Uterus (tissue), 4 donors: Measurements from ENCODE around the gene ARL10. TPM values are rescaled to one million over a fixed set of nuclear protein-coding genes. Genes with fewer than 3 reads are reported as not detected.

Experiments used
- DNase-seq, 2 donors: peaks; one replicate each; pipeline ENCODE4 v3.0.0-alpha.2; 2019 to 2020
- H3K27ac ChIP-seq, 2 donors: fragments of 200-600 bp; sonication (generic); 1 replicate in 1 of 2; 2 replicates in 1 of 2; pipeline ENCODE4 v1.5.1; 2016 to 2018
- H3K27me3 ChIP-seq, 2 donors: fragments of 200-600 bp; sonication (generic); one replicate each; pipeline ENCODE4 v1.5.1; 2018 to 2019; ENCODE audit warnings: control low read depth in 1 of 2
- H3K36me3 ChIP-seq, 2 donors: fragments of 200-600 bp; sonication (generic); one replicate each; pipeline ENCODE4 v1.5.1; 2019; ENCODE audit warnings: control low read depth in 1 of 2
- H3K4me1 ChIP-seq, 2 donors: fragments of 200-600 bp; sonication (generic); one replicate each; pipeline ENCODE4 v1.5.1; 2018 to 2019; ENCODE audit warnings: control low read depth in 1 of 2
- H3K4me3 ChIP-seq, 2 donors: fragments of 200-600 bp; sonication (generic); 1 replicate in 1 of 2; 2 replicates in 1 of 2; pipeline ENCODE4 v1.5.1; 2018 to 2019; ENCODE audit warnings: mild to moderate bottlenecking in 1 of 2
- H3K9me3 ChIP-seq, 2 donors: fragments of 200-600 bp; sonication (generic); one replicate each; pipeline ENCODE4 v1.5.1; 2019; ENCODE audit warnings: control low read depth in 1 of 2
- POLR2A ChIP-seq, 2 donors: fragments of 450-650 bp; IDR thresholded peaks; one replicate each; pipeline ENCODE4 v1.6.1; 2016; ENCODE audit warnings: antibody characterized with exemption in 2 of 2, mild to moderate bottlenecking in 1 of 2, moderate library complexity in 1 of 2
- intact Hi-C: fragments of 100-400 bp; cut with DNase I; formaldehyde crosslinking; loops from one replicate; pipeline ENCODE4 v1.15.1; 2023; ENCODE audit warnings: low total_unique reads
- total RNA-seq, 4 donors: library from RNA; depleted of rRNA in 3 of 4; stranded (reverse); fragments of >200 nt in 3 of 4; gene quantifications; one replicate each; pipeline versions ENCODE4 v1.1.0 to v1.2.4, GENCODE V29; 2014 to 2023
- TF ChIP-seq, protein P1 (sequence below), 4 experiments: fragments of 200-600 bp in 2 of 4; fragments of 450-650 bp in 2 of 4; sonication (generic) in 2 of 4; IDR thresholded peaks; one replicate each; pipeline ENCODE4 v1.5.1; 2016 to 2019; ENCODE audit warnings: antibody characterized with exemption in 4 of 4, mild to moderate bottlenecking in 2 of 4, moderate library complexity in 1 of 4
- donor health status: DM: yes; HTN: yes; CAD: no.

ARL10 gene
- total RNA-seq, 4 donors from 2014 or later: 4.1 to 21.2 (median 9.6) TPM

DNA sequence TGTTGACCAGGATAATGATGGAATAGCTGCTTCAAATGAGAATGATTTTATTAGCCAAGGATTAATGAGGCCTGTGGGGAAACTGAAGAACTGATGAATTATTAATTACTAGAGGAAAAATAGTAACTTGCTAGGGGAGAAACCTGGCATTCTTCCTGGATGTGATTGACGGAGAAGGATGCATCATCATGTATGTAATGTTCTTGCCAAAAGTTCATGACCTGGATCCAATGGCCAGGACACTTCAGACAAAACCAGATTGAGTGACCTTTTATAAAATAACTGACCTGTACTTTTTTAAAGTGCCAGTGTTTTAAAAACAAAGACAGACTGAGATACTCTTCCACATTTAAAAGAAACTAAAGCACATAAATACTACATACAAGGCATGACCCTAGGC lies 27.4 kb upstream of the ARL10 start:
- no peaks in the 10 kb centered on the region for H3K36me3 ChIP-seq
- intact Hi-C loops: no loop called here
- no peaks in the 10 kb centered on the region for H3K27me3 ChIP-seq
- no peaks in the 10 kb centered on the region for H3K9me3 ChIP-seq
- no peak for DNase-seq
- no peak overlapping the region for H3K4me3 ChIP-seq
- no peaks in the 10 kb centered on the region for H3K4me1 ChIP-seq
- no peak overlapping the region for H3K27ac ChIP-seq
- TF ChIP-seq, protein P1, sequence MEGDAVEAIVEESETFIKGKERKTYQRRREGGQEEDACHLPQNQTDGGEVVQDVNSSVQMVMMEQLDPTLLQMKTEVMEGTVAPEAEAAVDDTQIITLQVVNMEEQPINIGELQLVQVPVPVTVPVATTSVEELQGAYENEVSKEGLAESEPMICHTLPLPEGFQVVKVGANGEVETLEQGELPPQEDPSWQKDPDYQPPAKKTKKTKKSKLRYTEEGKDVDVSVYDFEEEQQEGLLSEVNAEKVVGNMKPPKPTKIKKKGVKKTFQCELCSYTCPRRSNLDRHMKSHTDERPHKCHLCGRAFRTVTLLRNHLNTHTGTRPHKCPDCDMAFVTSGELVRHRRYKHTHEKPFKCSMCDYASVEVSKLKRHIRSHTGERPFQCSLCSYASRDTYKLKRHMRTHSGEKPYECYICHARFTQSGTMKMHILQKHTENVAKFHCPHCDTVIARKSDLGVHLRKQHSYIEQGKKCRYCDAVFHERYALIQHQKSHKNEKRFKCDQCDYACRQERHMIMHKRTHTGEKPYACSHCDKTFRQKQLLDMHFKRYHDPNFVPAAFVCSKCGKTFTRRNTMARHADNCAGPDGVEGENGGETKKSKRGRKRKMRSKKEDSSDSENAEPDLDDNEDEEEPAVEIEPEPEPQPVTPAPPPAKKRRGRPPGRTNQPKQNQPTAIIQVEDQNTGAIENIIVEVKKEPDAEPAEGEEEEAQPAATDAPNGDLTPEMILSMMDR (IDR thresholded peaks at IDR 0.05): no peak
- TF ChIP-seq POLR2A (IDR thresholded peaks at IDR 0.05): no peak

DNA sequence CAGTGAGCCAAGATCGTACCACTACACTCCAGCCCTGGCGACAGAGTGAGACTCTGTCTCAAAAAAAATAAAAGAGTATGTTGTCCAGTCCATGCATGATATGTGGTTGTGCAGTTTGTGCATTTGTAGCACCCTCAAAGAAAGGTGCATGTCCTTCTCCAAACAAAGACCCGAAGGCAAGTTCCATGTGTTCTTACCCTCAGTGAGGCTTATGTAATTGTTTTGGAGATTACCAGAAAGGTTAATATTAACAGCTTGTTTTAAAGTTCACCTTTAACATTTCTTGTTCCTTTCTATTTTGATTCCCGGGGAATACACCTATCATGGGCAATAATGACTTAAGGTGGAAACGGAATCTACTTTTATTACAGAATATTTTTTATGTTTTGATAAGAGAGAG lies 26.0 kb upstream of the ARL10 start:
- Histone ChIP-seq H3K36me3 (no peaks in the 10 kb centered on the region), H3K4me3 (no peak overlapping the region), H3K27me3 (no peaks in the 10 kb centered on the region), H3K9me3 (no peaks in the 10 kb centered on the region), H3K27ac (no peak overlapping the region), H3K4me1 (no peaks in the 10 kb centered on the region)
- TF ChIP-seq POLR2A (IDR thresholded peaks at IDR 0.05): no peak
- TF ChIP-seq, protein P1 (IDR thresholded peaks at IDR 0.05): no peak
- intact Hi-C loops: no loop called here
- no peak for DNase-seq

DNA sequence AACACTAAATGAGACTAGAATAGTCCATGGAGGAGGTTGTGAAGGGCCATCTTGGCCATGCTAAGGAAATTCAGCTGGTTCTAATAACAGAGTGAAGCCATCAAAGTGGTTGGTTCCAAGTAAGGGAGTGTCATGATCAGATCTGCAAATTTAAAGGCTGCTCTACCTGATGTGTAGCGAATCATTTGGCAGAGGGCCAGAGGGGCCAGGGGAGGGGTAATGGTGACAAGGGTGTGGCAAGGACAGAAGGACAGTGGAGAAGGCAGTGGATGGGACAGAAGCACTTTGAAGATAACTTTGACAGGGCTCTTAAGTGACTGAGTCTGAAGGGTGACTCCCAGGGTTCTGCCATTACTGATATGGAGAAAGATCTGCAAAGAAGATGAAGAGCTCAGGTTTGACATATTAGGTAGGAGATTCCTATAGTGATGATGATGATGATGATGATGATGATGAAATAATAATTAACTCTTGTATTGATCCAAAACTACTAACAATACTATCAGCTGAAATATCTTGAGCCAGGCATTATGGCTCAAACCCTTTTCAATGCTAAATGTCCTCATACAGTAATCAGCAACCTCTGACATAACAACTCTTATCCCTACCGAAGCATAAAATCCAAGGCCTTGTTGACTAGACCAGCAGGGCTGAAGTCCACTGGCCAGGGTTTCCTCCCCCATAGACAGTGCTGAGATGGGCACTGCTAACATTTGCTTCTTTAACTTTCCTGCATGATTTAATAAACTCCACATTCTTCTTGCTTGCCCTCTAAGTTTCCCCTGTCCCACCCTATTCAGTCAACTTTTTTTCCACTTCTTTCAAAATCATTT lies 23.7 kb upstream of the ARL10 start:
- TF ChIP-seq, protein P1 (IDR thresholded peaks at IDR 0.05): no peak
- TF ChIP-seq POLR2A (IDR thresholded peaks at IDR 0.05): no peak
- intact Hi-C loops: no loop called here
- Histone ChIP-seq H3K9me3 (no peaks in the 10 kb centered on the region), H3K36me3 (no peaks in the 10 kb centered on the region), H3K4me1 (no peaks in the 10 kb centered on the region), H3K27ac (no peak overlapping the region), H3K27me3 (no peaks in the 10 kb centered on the region), H3K4me3 (no peak overlapping the region)
- DNase-seq: no peak

DNA sequence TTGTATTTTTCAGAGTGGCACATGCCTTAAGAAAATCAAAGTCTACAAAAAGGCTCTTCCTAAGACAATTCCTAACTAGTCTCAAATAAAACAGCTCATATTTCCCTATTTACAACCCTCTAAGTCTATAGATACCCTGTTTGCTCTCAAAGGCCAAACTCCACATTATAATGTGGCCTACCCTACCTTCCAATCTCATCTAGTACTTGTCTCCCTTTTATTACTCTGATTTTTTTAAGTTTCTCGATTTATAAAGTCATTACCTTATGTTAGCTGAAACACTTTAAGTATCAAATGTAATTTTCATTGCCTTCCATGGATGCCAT lies 23.2 kb upstream of the ARL10 start:
- Histone ChIP-seq H3K4me1 (no peaks in the 10 kb centered on the region), H3K9me3 (no peaks in the 10 kb centered on the region), H3K27ac (no peak overlapping the region), H3K36me3 (no peaks in the 10 kb centered on the region), H3K4me3 (no peak overlapping the region), H3K27me3 (no peaks in the 10 kb centered on the region)
- TF ChIP-seq, protein P1 (IDR thresholded peaks at IDR 0.05): no peak
- no peak for TF ChIP-seq POLR2A (IDR thresholded peaks at IDR 0.05)
- intact Hi-C loops: no loop called here
- DNase-seq: no peak

- Histone ChIP-seq H3K4me1 (no peaks in the 10 kb centered on the region), H3K36me3 (no peaks in the 10 kb centered on the region)
- intact Hi-C loops: no loop called here
Observed at GRCh38 chr5:176342766-176343458, 22.4 kb upstream of the ARL10 start.

More at GRCh38 chr5:176342766-176343458, 22.4 kb upstream of the ARL10 start:
- TF ChIP-seq POLR2A (IDR thresholded peaks at IDR 0.05): no peak
- TF ChIP-seq, protein P1 (IDR thresholded peaks at IDR 0.05): no peak
- Histone ChIP-seq H3K27ac (no peak overlapping the region), H3K27me3 (no peaks in the 10 kb centered on the region), H3K9me3 (no peaks in the 10 kb centered on the region), H3K4me3 (no peak overlapping the region)
- DNase-seq: no peak
